Epithelial cell of esophagus (primary cell): ENCODE results near the gene CYCS.

Source experiments
- DNase-seq: peaks from one replicate; pipeline ENCODE4 v3.0.0; 2010; ENCODE audit warnings: low read depth
- H3K4me3 ChIP-seq: 2 replicates; pipeline ENCODE4 v1.5.1; 2011; ENCODE audit warnings: mild to moderate bottlenecking, low read length, control low read depth
- TF ChIP-seq, protein P1 (sequence below): IDR thresholded peaks from 2 replicates; pipeline ENCODE4 v1.5.1; 2011; ENCODE audit warnings: low read depth, mild to moderate bottlenecking, low read length, control low read depth, inconsistent platforms; ENCODE audit not compliant: insufficient read depth; ENCODE audit errors: missing control alignments

Gene CYCS

DNA sequence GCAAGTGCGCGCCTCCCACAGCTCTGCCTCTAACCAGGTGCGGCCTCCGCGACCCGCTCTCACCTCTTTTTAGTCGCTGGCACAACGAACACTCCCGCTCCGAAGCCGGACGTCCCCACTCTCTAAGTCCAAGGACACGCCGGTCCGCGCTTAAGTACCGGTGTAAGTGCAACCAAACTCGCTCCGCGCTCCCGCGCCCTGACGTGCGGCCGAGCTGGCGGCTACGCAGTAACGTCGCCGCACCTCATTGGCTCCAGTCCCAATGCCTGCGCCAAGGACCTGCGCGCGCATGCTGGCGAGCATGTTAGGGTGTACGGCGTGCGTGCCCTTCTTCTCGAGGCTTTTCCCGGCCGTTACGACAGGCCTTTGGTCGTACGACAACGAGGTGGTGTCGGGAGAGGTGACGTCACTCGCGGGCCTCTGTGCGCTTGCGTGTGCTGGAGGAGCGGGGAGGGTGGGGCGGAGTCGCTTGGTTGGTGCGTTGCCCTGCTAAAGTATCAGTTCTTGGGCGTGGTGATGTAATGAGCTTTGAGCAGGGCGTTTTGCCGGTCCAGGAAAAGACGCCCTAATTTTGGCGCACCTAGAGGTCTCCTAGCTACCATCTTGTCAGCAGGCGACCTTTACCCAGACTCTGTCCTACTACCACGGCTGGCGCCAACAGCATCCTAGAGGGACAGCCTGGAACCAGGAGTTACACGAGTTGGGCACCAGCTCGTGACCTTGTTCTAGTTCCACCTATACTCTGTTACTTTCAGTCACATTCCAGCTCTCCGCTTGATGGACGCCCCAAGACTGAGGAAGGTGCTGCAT is at the start of gene CYCS:
CYCS (minus strand) TSS at position 124 of the 810 bp plus-strand sequence. CDS start 1,141 bp downstream, outside the sequence.
- TF ChIP-seq, protein P1, sequence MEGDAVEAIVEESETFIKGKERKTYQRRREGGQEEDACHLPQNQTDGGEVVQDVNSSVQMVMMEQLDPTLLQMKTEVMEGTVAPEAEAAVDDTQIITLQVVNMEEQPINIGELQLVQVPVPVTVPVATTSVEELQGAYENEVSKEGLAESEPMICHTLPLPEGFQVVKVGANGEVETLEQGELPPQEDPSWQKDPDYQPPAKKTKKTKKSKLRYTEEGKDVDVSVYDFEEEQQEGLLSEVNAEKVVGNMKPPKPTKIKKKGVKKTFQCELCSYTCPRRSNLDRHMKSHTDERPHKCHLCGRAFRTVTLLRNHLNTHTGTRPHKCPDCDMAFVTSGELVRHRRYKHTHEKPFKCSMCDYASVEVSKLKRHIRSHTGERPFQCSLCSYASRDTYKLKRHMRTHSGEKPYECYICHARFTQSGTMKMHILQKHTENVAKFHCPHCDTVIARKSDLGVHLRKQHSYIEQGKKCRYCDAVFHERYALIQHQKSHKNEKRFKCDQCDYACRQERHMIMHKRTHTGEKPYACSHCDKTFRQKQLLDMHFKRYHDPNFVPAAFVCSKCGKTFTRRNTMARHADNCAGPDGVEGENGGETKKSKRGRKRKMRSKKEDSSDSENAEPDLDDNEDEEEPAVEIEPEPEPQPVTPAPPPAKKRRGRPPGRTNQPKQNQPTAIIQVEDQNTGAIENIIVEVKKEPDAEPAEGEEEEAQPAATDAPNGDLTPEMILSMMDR = no peak

DNA sequence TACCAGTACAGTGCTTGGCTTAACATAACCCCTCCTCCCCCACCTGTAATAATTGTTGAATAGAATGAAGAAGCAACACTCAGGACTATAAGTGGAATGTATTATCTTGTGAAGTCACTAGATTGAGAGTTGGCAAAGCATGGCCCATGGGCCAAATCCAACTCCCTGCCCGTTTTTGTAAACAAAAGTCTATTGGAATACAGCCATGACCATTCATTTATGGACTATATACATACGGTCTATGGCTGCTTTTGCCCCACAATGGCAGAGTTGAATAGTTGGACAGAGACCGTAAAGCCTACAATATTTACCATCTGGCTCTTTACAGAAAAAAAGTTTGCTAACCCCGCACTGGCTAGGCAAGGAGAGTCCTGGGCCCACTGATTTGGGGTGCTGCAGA is 48.1 kb upstream of the CYCS start:
- no peak overlapping the region for H3K4me3 ChIP-seq
- no peak for DNase-seq
- TF ChIP-seq, protein P1 = no peak

More for the DNA sequence above, at the start of gene CYCS:
- H3K4me3 ChIP-seq = peak within 1 kb of the TSS; percentile 93
- peak; percentile 100 for DNase-seq

DNA sequence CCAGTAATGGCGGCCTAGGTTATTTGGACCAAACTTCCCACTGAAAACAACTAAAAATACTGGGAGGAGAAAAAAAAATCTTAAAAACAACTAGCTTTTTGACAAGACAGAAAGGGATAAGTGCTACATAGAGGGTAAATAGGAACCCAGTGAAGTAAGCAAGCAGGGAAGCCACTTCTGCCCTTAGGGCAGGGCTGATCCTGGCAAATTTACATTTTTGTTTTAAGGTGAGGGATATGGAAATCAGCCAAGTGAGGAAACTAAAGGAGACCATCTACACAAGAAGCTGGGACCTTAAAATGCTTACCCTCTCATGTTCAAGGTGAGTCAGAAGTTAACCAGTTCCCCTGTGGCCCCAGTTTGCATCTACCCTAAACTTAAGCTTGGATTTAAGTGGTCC is 46.5 kb upstream of the CYCS start:
- TF ChIP-seq, protein P1 = no peak
- no peak overlapping the region for H3K4me3 ChIP-seq
- no peak for DNase-seq

DNA sequence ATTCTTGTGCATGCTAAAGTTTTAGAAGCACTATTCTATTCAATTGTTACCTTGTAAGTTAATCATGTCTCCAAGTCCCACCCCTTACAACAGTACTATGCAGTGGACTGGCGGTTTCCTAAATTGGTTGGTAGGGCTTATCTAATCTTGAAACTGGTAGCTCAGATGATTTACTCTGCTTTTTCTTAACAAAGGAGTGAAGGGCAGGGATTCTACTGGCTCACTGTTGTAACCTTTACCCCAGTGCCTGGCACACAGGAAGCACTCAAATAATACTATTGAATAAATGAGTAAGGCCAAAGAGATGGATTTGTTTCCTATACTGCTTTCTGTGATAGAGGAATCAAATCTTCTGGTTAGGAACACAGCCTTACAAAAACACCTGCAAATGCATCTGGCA is 46.0 kb upstream of the CYCS start:
- no peak for DNase-seq
- TF ChIP-seq, protein P1 = no peak
- no peak overlapping the region for H3K4me3 ChIP-seq

DNA sequence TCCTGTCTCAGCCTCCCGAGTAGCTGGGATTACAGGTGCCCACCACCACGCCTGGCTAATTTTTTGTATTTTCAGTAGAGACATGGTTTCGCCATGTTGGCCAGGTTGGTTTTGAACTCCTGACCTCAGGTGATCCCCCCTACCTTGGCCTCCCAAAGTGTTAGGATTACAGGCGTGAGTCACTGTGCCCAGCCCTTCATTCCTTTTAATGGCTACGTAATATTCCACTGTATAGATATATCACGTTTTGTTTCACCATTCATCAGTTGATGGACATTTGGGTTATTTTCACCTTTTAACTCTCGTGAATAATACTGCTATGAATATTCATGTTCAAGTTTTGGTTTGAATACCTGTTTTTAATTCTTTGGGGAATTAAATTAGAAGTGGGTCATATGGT is 44.6 kb upstream of the CYCS start:
- no peak overlapping the region for H3K4me3 ChIP-seq
- no peak for DNase-seq
- TF ChIP-seq, protein P1 = no peak

DNA sequence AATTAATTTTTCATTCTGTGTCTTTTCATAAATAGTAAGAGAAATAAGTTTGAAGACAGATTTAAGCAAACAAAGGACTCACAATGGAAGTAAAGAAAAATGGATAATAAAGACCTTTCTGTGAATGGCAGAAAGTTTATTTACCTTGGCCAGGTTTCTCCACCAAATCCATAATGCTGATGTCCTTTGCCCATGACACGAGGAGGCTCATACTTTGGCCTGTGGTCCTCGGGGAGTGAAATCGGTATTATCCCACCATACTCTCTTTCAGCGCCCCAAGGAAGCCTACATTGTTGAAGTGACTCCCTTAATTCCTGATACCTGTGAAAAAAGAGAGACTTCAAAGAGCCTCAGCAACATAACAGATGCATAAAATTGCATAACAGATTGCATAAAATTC is 43.1 kb upstream of the CYCS start:
- DNase-seq = no peak
- no peak overlapping the region for H3K4me3 ChIP-seq
- TF ChIP-seq, protein P1 = no peak

DNA sequence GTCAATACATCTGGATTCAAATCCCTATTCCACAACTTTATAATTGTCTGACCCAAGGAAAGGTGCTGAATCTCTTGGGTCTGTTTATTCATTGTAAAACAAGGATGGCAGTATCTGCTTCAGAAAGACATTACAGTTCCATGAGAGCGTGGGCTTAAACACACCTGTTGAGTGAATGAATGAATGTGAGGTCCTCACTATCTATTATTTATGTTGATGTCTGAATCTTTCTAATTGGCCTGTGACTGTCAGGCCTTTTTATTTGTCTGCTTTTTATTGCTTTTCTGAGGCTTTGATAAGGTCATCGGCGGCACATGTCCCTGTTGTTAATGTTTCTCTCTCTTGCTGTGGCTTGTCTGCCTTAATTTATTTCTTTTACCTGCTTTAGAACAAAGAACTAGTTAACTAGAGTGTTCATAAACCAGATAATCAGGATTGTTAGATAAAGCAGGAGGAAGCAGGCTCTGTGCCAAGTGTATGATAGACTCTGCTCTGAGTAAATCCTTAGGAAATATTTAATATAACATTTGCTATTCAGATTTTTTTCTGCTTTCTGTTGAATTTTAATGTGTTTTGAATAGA is 42.3 kb upstream of the CYCS start:
- peak; percentile 63 for DNase-seq
- TF ChIP-seq, protein P1 = no peak
- no peak overlapping the region for H3K4me3 ChIP-seq
